SK-N-SH treated with all-trans-retinoic acid at 6 μM for 48 hours (cell line): ENCODE measurements around the gene KCNB1.

Experiments
- ATAC-seq: fragments of 200-7000 bp; cut with Tn5 transposase; 3 replicates; pipeline ENCODE4 v1.9.1; 2020; ENCODE audit warnings: mild to moderate bottlenecking, moderate library complexity
- BACH2 ChIP-seq: fragments of 250-450 bp; sonication (Bioruptor Pico); IDR thresholded peaks from 2 replicates; pipeline ENCODE4 v1.9.0; 2021; ENCODE audit warnings: mild to moderate bottlenecking, borderline replicate concordance
- CREB5 ChIP-seq: fragments of 250-450 bp; sonication (Bioruptor Pico); IDR thresholded peaks from 2 replicates; pipeline ENCODE4 v1.5.1; 2020; ENCODE audit warnings: low read depth, mild to moderate bottlenecking, moderate library complexity
- CSDC2 ChIP-seq: fragments of 250-450 bp; sonication (Bioruptor Pico); IDR thresholded peaks from 2 replicates; pipeline ENCODE4 v1.5.0; 2020; ENCODE audit warnings: mild to moderate bottlenecking, moderate library complexity
- CSRNP3 ChIP-seq: fragments of 250-450 bp; sonication (Bioruptor Pico); IDR thresholded peaks from 2 replicates; pipeline ENCODE4 v1.5.1; 2021; ENCODE audit warnings: mild to moderate bottlenecking, moderate library complexity
- ESRRG ChIP-seq: fragments of 250-450 bp; sonication (Bioruptor Pico); IDR thresholded peaks from 2 replicates; pipeline ENCODE4 v1.6.1; 2021; ENCODE audit warnings: mild to moderate bottlenecking
- GLIS3 ChIP-seq: fragments of 250-450 bp; sonication (Bioruptor Pico); IDR thresholded peaks from 2 replicates; pipeline ENCODE4 v1.5.0; 2020; ENCODE audit warnings: mild to moderate bottlenecking, moderate library complexity
- ISL1 ChIP-seq: fragments of 250-450 bp; sonication (Bioruptor Pico); IDR thresholded peaks from 2 replicates; pipeline ENCODE4 v2.1.2; 2022; ENCODE audit warnings: mild to moderate bottlenecking, moderate library complexity
- OSR1 ChIP-seq: fragments of 250-450 bp; sonication (Bioruptor Pico); IDR thresholded peaks from 2 replicates; pipeline ENCODE4 v1.8.0; 2022; ENCODE audit warnings: moderate library complexity, mild to moderate bottlenecking, inconsistent platforms
- PATZ1 ChIP-seq: fragments of 250-450 bp; sonication (Bioruptor Pico); IDR thresholded peaks from 2 replicates; pipeline ENCODE4 v1.8.0; 2020; ENCODE audit warnings: mild to moderate bottlenecking, moderate library complexity, borderline replicate concordance
- POU6F1 ChIP-seq: fragments of 250-450 bp; sonication (Bioruptor Pico); IDR thresholded peaks from 2 replicates; pipeline ENCODE4 v1.8.0; 2021; ENCODE audit warnings: low read depth, mild to moderate bottlenecking, moderate library complexity, borderline replicate concordance
- PPARA ChIP-seq: fragments of 250-450 bp; sonication (Bioruptor Pico); IDR thresholded peaks from 2 replicates; pipeline ENCODE4 v1.5.0; 2020; ENCODE audit warnings: mild to moderate bottlenecking, borderline replicate concordance
- RARB ChIP-seq: fragments of 250-450 bp; sonication (Bioruptor Pico); IDR thresholded peaks from 2 replicates; pipeline ENCODE4 v1.8.0; 2021; ENCODE audit warnings: mild to moderate bottlenecking, moderate library complexity
- SNAI2 ChIP-seq: fragments of 250-450 bp; sonication (Bioruptor Pico); IDR thresholded peaks from 2 replicates; pipeline ENCODE4 v1.5.0; 2020; ENCODE audit warnings: mild to moderate bottlenecking, moderate library complexity
- TCF4 ChIP-seq: fragments of 250-450 bp; sonication (Bioruptor Pico); IDR thresholded peaks from 2 replicates; pipeline ENCODE4 v1.8.0; 2021; ENCODE audit warnings: mild to moderate bottlenecking, moderate library complexity, borderline replicate concordance
- TOX ChIP-seq: fragments of 250-450 bp; sonication (Bioruptor Pico); IDR thresholded peaks from 2 replicates; pipeline ENCODE4 v1.8.0; 2021; ENCODE audit warnings: mild to moderate bottlenecking, moderate library complexity, borderline replicate concordance
- ZC3H10 ChIP-seq: fragments of 250-450 bp; sonication (Bioruptor Pico); IDR thresholded peaks from 2 replicates; pipeline ENCODE4 v1.5.1; 2021; ENCODE audit warnings: mild to moderate bottlenecking, moderate library complexity
- ZFP3 ChIP-seq: fragments of 250-450 bp; sonication (Bioruptor Pico); IDR thresholded peaks from 2 replicates; pipeline ENCODE4 v1.5.0; 2020; ENCODE audit warnings: mild to moderate bottlenecking, moderate library complexity
- ZFP30 ChIP-seq: fragments of 450-650 bp; formaldehyde crosslinking; IDR thresholded peaks from 2 replicates; pipeline ENCODE4 v1.5.0; 2022; ENCODE audit warnings: mild to moderate bottlenecking, moderate library complexity
- ZNF565 ChIP-seq: fragments of 450-650 bp; formaldehyde crosslinking; conservative IDR thresholded peaks from 2 replicates; pipeline ENCODE4 v1.5.0; 2020; ENCODE audit warnings: low read depth, mild to moderate bottlenecking, moderate library complexity
- ZNF70 ChIP-seq: fragments of 450-650 bp; formaldehyde crosslinking; IDR thresholded peaks from 2 replicates; pipeline ENCODE4 v1.5.0; 2020; ENCODE audit warnings: mild to moderate bottlenecking, moderate library complexity
- ZNF8 ChIP-seq: fragments of 450-650 bp; formaldehyde crosslinking; IDR thresholded peaks from 2 replicates; pipeline ENCODE4 v1.5.0; 2020; ENCODE audit warnings: mild to moderate bottlenecking, moderate library complexity

The KCNB1 gene

GRCh38 chr20:49446080-49446479 is 36.4 kb downstream of the KCNB1 start:
- ATAC-seq, result no peak
- TF ChIP-seq TOX (CRISPR knock-in tag) (no peak), ZNF70 (no peak), CREB5 (CRISPR knock-in tag) (no peak), BACH2 (CRISPR knock-in tag) (no peak), PPARA (CRISPR knock-in tag) (no peak), CSDC2 (CRISPR knock-in tag) (no peak), POU6F1 (CRISPR knock-in tag) (no peak), ZFP3 (CRISPR knock-in tag) (no peak), ISL1 (no peak), RARB (CRISPR knock-in tag) (no peak), ESRRG (no peak), ZNF8 (CRISPR knock-in tag) (no peak), OSR1 (no peak), TCF4 (CRISPR knock-in tag) (no peak), ZFP30 (CRISPR knock-in tag) (no peak), GLIS3 (CRISPR knock-in tag) (no peak), SNAI2 (CRISPR knock-in tag) (no peak), PATZ1 (no peak), CSRNP3 (CRISPR knock-in tag) (no peak), ZNF565 (CRISPR knock-in tag) (no peak)

- TF ChIP-seq ZFP30 (CRISPR knock-in tag) (no peak), OSR1 (no peak), TCF4 (CRISPR knock-in tag) (no peak), CSDC2 (CRISPR knock-in tag) (no peak)
- peak; percentile 72 for ATAC-seq
Measured at GRCh38 chr20:49445176-49445575, 37.3 kb downstream of the KCNB1 start.

DNA sequence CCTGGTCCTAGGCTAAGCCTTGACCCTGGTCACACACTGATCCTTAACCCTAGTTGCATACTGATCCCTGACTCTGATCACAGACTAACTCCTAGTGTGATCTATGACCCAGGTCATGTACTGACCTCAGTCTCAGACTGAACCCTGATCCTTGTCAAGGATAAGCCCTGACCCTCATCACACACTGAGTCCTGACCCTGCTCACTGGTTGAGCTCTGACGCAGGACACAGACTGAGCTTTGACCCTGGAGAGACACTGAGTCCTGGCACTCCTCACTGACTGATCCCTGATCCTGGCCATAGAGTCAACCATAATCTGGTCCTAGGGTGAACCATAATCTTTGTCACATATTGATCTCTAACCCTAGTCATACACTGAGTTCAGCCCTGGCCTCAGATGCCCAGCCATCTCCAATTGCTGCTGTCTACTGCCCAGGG is 37.9 kb downstream of the KCNB1 start:
- TF ChIP-seq POU6F1 (CRISPR knock-in tag), result no peak
- TF ChIP-seq OSR1, result no peak
- TF ChIP-seq ZNF8 (CRISPR knock-in tag), result no peak
- TF ChIP-seq GLIS3 (CRISPR knock-in tag), result no peak
- TF ChIP-seq ISL1, result no peak
- TF ChIP-seq CSDC2 (CRISPR knock-in tag), result no peak
- no peak for TF ChIP-seq ZNF70
- TF ChIP-seq PATZ1, result no peak
- no peak for TF ChIP-seq ZFP3 (CRISPR knock-in tag)
- TF ChIP-seq CSRNP3 (CRISPR knock-in tag), result no peak
- TF ChIP-seq PPARA (CRISPR knock-in tag), result no peak
- no peak for TF ChIP-seq ZC3H10
- ATAC-seq, result peak; percentile 14; the same call in 1 of the 3 replicates
